Measurements from ENCODE around the gene MOV10. TPM values are rescaled to one million over a fixed set of nuclear protein-coding genes. Genes with fewer than 3 reads are reported as not detected.

MOV10 gene
- total RNA-seq, 1 experiment from 2014 or later: 125 TPM

- no peak for DNase-seq (ENCODE audit: low spot score)
Measured at GRCh38 chr1:112699425-112700144, 25.1 kb downstream of the MOV10 start.

GRCh38 chr1:112700290-112701226 lies 26.1 kb downstream of the MOV10 start:
- DNase-seq (ENCODE audit: low spot score): peak; percentile 92

GRCh38 chr1:112701227-112702066 lies 27.0 kb downstream of the MOV10 start:
- DNase-seq (ENCODE audit: low spot score): no peak

- no peak for DNase-seq (ENCODE audit: low spot score)
Measured at GRCh38 chr1:112702067-112702395, 27.6 kb downstream of the MOV10 start.

GRCh38 chr1:112702420-112703261 lies 28.2 kb downstream of the MOV10 start:
- no peak for DNase-seq (ENCODE audit: low spot score)

- DNase-seq (ENCODE audit: low spot score): no peak
Measured at GRCh38 chr1:112703706-112704105, 29.2 kb downstream of the MOV10 start.

GRCh38 chr1:112704391-112704933 lies 30.0 kb downstream of the MOV10 start:
- no peak for DNase-seq (ENCODE audit: low spot score)

GRCh38 chr1:112704934-112705627 lies 30.6 kb downstream of the MOV10 start:
- peak; percentile 90 for DNase-seq (ENCODE audit: low spot score)

- peak; percentile 61 for DNase-seq (ENCODE audit: low spot score)
Measured at GRCh38 chr1:112706505-112707220, 32.2 kb downstream of the MOV10 start, which contains the start of gene RHOC. TSS of gene RHOC (minus strand) at chr1:112707127. CDS start at chr1:112703799, 3,328 bp downstream.

- DNase-seq (ENCODE audit: low spot score): peak; percentile 91
Measured at GRCh38 chr1:112707221-112708001, 33.0 kb downstream of the MOV10 start.

- no peak for DNase-seq (ENCODE audit: low spot score)
Measured at GRCh38 chr1:112708002-112708448, 33.6 kb downstream of the MOV10 start.

GRCh38 chr1:112708489-112708888 lies 34.0 kb downstream of the MOV10 start:
- no peak for DNase-seq (ENCODE audit: low spot score)

- DNase-seq (ENCODE audit: low spot score): no peak
Measured at GRCh38 chr1:112710159-112710558, 35.7 kb downstream of the MOV10 start.

GRCh38 chr1:112710586-112710985 lies 36.1 kb downstream of the MOV10 start:
- DNase-seq (ENCODE audit: low spot score): no peak

- no peak for DNase-seq (ENCODE audit: low spot score)
Measured at GRCh38 chr1:112711041-112711440, 36.6 kb downstream of the MOV10 start.

- no peak for DNase-seq (ENCODE audit: low spot score)
Measured at GRCh38 chr1:112711670-112712069, 37.2 kb downstream of the MOV10 start.

- no peak for DNase-seq (ENCODE audit: low spot score)
Measured at GRCh38 chr1:112712191-112712590, 37.7 kb downstream of the MOV10 start.

GRCh38 chr1:112712701-112713128 lies 38.3 kb downstream of the MOV10 start:
- DNase-seq (ENCODE audit: low spot score): no peak
